ENCODE results near the gene MMP20.

The MMP20 gene

DNA sequence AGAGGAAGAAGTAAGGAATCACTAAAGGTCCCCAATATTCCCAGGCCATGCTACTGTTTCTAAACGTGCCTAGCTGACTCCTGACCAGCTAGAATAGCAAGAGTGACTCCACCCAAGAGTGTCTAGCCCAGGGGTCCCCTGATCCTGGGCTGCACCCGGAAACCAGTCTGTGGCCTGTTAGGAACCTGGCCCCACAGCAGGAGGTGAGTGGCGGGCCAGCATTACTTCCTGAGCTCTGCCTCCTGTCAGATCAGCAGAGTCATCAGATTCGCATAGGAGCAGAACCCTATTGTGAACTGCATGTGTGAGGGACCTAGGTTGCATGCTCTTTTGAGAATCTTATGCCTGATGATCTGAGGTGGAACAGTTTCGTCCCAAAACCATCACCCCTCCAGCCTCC is 2.0 kb downstream of the MMP20 start:
- DNase-seq (ENCODE audit: low spot score): no peak

DNA sequence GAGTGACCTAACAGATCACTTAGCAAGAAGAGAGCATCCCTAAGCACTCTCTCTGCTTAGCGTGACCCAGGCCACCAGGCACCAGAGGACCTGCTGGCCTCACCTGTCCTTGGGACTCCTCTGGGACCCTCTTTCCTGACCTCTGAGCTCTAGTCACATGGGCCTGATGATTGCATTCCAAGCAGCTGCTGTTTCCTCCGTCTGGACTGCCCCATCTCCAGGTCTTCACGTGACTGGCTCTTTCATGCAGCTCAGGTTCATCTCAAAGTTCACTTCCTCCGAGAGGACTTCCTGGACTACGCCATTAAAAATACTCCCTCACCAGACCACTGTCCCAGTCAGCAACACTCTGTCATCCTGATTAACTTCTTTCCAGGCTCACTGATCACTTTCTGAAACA is 2.9 kb downstream of the MMP20 start:
- no peak for DNase-seq (ENCODE audit: low spot score)

DNA sequence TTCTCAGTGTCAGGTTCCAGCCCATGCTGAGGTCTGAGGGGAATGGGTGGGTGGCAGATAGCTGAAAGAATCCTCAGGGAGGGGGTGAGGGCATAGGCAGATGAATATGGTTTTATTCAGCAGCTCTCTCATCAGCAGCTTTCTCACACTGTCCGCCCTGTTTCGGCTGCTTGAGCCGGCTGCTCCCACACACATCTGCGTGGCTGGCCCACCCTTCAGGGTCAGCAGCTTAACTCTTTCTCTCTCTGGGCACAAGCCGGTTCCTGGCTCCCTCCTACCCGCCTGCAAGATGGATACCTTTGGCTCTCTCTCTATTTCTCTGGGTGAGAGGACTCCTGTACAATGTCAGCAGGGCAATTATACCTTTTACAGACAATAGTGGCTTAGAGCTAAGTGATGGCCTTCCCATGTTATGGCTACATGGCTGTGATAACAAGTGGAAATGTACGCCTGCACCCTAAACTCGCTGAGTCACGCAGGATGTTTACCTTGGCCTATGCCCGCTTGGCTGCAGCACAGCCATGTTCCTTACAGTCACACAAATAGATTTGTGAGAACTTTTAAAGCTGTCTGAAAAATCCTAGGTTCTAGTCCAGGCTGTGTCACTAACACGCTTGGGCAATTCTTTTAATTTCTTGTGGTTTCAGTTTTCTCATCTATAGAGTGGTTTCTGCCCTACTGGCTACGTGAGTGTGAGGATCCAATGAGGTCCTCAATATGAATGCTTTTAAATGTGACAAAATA is 4.1 kb downstream of the MMP20 start:
- DNase-seq (ENCODE audit: low spot score): no peak

DNA sequence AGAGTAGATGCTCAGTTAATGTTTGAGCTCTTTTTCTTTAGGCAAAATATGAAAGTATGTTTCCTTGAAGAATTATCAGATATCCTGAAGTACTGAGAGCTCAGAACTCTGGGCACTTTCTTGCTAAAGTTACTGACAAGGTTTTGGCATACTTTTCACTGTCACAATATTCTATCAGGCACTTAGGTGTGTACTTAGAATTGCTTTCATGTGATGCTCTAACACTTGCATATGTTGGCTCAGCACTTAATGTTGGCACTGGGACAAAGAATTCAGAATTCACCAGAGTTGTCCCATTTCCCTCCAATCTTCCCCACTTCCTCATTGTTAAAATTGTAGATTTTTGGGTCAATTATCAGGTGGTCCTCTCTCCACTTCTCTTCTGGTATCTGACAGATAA is 5.0 kb downstream of the MMP20 start:
- DNase-seq (ENCODE audit: low spot score): no peak

DNA sequence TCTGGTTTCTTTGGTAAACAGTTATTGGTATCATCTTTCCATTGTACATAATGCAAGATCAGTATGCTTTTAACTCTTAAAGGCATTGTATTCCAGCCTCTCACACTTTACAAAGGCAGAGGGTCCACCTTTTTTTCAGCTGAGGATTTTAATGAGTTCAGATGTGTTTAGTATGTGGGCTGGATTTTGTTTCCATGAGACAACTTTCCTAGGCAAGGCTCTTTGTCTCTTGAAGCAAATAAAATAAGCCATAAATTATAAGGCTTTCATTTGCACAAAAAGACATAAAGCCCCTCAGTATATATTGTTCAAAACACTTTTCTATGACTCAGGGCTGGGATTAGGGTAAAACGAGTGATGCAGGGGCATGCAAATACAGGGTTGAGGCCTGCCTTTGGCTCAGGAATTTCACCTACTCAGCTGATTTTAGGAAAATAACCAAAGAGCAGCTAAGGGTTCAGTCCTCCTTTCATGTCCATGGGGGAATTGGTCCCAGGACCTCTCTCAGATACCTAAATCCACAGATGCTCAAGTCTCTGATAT is 7.6 kb downstream of the MMP20 start:
- no peak for DNase-seq (ENCODE audit: low spot score)

DNA sequence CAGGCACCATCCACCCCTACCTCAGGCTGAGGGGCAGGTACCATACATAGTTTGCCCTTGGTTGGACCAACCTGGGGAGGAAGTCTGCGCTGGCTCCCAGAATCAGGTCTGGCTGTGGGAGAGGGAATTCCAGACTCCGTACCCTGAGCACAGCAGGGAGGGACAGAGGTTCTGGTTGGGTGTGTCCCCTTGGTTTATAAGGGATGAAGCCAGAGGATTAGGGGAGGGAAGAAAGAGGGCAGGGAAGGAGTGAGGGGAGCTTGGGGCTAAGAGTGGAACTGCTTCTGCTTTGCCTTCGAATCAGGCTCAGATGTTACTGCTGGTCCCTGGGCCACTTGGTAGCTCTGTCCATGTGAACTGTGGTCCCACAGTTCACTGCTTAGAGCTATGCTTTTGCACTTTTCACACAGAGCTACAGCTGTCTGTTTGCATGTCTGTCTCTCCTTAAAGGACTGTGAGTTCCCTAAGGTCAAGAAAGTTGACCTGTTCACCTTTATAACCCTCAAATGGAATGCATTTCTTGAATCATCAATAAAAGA is 9.2 kb downstream of the MMP20 start:
- no peak for DNase-seq (ENCODE audit: low spot score)

DNA sequence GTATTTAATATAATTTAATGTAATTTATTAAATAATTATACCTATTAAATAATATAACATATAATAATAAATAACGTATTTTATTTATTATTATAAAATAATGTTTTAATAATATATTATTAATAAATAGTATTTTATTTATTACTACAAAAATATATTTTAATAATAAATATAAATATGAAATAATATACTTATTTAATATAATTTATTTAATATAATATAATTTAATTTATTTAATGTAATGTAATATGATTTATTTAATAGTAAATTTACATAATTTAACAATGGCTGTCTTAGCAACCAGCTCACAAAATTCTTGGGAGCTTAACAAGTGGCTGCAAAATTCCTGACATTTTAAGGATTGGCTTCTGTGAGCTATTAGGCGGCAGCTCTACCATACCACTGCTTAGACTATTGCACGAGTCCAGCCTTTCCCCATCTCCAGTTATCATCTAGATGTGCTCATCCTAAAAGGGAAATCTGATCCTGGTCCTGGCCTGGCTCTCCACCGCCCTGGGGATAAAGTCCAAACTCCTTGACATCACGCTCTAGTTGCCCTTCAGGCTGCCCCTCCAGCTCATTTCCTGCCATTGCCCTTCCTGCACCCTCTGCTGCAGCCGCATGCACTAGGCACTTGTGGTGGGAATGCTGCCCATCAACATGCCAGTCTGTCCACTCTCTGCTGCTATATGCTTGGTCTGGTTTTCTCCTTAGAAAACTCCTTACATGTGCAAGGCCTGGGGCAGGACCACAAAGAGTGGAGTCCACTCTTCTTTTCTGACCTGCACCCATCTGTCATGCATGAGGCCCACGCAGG is 9.8 kb downstream of the MMP20 start:
- DNase-seq (ENCODE audit: low spot score): no peak

DNA sequence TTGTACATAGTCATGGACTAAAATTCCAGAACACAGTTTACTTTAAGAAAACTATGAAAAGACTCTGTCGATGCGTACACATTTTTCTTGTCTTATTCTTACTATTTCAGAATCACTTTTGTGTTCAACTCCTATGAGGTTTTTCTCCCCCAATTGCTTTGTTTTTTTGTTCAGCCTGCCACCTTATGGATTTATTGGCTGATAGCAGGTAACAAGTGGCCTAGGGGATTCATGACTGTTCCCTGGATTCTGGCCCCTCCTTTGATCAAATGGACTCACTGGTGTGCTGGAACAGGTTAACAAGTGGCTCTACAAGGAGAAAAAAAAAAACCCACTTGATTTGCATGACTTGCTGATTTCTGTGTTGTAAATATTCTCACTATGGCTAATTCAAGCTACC is 10.6 kb downstream of the MMP20 start:
- no peak for DNase-seq (ENCODE audit: low spot score)

DNA sequence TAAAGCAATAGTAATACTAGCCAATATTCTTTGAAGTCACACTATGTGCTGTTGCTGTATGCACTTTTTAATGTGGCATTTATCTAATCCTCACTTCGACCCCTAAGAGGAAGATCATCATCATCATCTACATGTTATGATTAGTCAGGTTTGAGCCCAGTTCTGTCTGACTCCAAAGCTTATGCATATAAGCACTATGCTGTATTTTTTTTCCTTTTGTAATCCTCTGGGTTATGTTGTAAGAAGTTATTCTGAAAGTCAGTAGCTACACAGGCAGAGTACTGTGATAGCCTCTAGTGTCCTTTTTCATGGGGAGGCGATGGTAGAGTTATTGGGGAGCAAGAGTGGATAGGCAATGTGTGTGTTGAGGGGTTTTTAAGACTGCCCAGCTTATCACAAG is 11.1 kb downstream of the MMP20 start:
- DNase-seq (ENCODE audit: low spot score): no peak

DNA sequence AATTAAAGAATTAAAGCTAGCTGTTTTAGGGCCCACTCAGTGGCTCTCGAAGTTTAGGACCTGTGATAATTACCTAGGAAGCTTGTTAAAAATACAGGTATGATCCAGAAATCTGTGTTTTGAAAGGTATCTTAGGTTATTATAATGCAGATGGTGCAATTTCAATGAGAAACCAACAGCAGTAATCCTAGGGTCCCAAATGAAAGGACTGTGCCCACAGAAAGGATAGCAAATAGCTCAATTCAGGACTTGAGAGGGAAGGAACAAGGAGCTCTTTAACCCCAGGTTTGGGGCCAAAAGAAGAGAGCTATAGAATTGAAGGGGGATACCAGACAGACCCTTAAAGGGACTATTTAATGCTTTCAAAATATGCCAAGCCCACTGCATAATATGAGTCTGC is 11.7 kb downstream of the MMP20 start:
- DNase-seq (ENCODE audit: low spot score): no peak

DNA sequence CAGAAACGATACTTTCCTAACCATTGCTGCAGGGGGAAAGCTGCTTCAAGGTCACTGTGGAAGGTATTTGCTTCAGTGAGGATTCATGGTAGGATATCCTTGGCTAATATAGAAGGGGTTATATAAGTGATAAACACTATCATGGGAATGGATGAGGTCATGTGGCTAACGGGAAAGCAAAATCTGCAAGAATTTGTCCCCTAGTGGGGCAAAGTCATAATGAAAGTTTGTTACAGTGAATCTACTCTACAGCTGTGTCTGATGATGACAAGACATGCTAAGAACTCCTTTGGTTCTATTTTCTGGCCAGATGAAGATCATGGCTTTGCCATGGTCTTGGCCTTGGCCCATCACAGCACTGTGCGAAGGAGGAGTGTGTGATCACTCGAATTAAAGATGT is 13.8 kb downstream of the MMP20 start:
- no peak for DNase-seq (ENCODE audit: low spot score)

DNA sequence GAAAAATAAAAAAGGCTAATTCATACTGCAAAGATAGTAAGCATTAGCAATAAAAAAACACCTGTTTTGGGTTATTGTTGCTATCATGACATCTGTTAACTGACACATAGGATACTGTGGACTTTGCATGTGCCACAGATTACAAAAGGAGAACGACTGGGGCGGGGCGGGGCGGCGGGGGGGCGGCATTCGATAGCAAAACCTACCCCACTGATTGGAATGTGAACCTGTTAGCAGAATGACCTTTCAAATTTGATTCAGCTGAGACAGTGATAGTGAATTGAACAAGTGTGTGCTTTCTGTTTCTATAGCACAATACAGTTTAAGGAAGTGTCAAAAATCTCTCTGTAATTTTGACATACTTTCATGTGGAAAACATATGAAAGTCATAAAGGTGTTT is 14.9 kb downstream of the MMP20 start:
- no peak for DNase-seq (ENCODE audit: low spot score)

DNA sequence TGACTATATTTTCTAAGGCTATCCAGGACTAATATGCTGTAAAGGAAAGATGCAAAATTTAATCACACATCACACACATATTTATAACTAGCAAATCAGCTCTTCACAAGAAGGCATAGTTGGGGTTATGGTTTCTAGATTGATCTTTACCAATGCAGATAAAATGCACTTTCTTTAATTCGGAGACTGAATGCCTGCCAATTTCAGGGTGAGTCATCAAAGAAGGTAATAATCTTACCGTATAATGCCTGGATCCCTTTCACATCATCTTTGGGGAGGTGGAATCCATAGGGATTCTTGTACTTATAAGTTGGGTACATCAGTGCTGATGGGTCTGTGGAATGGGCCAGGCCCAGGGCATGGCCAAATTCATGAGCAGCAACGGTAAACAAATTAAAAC is 16.4 kb downstream of the MMP20 start:
- no peak for DNase-seq (ENCODE audit: low spot score)

DNA sequence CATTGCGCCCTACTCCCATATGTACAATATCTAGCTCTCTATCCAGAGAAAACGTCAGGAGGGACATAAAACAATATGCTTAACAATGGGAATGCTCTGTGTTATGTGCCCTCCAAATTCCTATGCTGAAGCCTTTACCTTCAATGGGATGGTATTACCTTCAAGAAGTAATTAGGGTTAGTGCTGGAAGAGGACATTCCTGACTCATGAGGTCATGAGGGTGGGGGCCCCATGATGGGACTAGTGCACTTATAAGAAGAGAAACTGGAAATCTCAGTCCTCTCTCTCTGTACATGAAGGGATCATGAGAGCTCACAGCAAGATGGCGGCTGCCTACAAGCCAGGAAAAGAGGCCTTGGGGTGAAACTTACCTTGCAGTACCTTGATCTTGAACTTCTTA is 20.3 kb downstream of the MMP20 start:
- DNase-seq (ENCODE audit: low spot score): no peak

DNA sequence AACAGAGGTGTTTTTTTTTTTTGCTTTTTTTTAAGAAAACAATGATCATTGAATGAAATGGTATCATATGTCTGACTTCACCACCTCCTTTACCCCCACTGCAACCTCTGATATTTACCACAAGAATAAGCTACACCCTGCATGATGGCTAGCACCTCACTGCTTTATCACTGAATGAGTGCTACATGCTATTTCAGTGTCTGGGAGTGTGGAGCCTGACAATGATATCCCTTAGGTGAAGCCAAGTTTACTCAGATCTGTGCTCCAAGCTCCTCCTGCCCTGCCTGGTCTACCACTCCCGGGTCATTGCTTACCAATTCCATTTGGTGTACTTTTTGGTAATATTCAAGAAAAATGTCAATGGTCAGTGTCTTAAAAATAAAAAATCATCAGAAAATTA is 21.1 kb downstream of the MMP20 start:
- DNase-seq (ENCODE audit: low spot score): no peak

DNA sequence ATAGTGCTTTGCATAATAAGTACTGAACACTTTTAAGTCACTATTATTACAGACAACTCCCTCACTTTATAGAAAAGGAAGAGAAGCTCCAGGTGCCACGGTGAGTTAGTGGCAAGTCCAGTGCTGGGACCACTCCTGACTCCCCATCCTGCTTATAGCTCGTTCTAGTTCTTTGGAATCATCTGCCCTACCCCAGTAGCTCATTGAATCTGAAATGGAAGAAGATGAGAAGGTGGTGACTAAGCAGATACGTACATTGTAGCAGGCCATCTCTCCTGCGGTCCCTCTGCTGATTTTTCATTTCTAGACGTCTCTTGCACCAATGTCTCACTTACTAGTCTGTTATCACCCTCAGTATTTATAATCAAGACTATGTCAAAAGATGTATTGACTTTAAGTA is 21.6 kb downstream of the MMP20 start:
- no peak for DNase-seq (ENCODE audit: low spot score)

DNA sequence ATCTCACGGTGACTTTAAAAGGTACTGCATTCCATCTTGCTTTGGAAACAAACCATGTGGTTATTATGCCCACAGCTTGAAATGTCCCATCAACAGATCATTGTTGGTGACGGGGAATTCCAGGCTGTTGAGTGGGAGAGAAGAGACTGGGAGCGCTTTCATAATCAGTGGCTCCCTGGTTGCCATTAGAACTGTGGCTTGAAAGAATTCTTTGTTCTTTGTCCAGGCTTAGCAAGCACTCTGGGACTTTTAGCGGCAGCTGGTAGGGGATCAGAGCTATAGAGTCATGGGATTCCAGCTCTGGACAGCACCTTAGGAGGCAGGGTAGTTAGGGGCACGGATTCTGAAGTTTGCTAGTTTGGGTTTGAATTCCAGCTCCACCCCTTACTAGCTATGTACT is 22.0 kb downstream of the MMP20 start:
- DNase-seq (ENCODE audit: low spot score): no peak

DNA sequence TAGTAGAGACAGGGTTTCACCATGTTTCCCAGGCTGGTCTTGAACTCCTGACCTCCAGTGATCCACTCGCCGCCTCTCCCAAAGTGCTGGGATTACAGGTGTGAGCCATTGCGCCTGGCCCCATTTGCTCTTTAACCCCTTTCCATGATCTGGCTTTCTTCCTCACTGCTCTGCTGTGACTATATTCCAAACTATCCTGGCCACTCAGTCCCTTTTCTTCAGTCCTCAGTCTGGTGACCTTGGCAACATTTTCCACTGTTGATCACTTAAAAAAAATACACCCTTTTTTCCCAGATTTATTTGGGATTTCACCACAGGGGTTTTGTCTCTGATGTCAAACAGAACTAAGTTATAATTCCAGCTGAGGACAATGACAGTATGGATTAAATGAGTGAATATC is 24.5 kb downstream of the MMP20 start:
- no peak for DNase-seq (ENCODE audit: low spot score)

DNA sequence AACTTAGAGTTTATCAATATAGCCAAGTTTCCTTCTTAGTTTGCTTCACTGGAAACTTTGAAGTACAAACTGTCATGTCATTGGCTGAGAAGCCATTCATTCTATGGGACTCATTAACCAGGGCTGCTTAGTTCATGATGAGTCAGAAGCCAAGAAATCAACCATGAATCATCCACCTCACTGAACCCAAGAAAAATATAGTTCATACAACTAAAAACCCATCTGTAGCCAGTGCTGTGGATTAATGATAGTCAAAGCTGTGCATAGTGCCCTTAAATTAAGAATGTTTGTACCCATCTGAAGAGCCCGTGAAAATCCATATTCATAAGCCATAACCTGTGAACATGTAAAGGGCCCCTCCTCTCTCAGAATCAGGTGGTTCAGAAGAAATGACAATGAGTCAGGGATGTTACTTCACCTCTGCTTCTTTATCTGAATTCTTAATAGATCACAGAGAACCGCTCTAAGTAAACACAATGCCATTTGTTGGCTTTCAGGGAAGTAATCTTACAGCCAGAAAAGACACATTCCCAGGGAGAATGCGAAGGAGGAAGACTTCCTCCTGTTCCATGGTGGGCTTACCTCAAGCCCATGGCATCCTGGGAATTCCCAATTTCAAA is 25.4 kb downstream of the MMP20 start:
- DNase-seq (ENCODE audit: low spot score): no peak

DNA sequence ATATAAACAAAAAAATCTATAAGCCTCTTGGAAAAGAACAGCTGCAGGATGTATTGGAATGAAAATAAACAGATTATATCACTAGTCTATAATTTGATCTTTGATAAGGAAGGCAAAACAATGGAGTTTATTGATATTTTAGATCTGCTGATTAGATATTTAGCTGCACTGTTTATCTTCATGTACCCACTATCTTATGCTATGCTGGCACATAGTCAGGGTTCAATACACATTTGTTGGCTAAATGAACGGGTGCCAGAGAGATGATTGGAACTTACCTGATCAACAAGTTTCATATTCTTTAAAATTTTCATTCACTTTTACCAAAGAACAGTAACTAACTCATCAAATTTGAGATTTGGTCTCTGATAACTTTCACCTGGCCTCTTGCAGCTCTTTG is 26.9 kb downstream of the MMP20 start:
- no peak for DNase-seq (ENCODE audit: low spot score)

DNA sequence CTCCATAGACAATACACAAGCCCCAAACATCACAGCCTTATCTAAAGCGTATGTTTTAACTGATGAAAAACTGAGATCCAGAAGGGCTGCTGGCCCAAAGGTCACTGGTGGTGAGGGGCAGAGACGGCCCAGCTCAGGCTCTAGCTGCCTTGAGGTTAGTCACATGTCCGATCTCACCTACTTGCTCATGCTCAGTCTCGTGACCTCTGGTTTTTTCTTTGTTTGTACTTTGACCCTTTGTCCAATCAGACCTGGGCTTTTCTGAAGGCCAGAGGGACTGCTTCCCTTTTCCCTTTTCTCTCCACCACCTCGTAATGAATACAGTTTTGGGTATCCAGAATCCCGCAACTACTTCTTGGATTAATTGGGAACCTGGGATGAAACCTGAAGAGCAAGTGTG is 28.6 kb downstream of the MMP20 start:
- DNase-seq (ENCODE audit: low spot score): no peak

DNA sequence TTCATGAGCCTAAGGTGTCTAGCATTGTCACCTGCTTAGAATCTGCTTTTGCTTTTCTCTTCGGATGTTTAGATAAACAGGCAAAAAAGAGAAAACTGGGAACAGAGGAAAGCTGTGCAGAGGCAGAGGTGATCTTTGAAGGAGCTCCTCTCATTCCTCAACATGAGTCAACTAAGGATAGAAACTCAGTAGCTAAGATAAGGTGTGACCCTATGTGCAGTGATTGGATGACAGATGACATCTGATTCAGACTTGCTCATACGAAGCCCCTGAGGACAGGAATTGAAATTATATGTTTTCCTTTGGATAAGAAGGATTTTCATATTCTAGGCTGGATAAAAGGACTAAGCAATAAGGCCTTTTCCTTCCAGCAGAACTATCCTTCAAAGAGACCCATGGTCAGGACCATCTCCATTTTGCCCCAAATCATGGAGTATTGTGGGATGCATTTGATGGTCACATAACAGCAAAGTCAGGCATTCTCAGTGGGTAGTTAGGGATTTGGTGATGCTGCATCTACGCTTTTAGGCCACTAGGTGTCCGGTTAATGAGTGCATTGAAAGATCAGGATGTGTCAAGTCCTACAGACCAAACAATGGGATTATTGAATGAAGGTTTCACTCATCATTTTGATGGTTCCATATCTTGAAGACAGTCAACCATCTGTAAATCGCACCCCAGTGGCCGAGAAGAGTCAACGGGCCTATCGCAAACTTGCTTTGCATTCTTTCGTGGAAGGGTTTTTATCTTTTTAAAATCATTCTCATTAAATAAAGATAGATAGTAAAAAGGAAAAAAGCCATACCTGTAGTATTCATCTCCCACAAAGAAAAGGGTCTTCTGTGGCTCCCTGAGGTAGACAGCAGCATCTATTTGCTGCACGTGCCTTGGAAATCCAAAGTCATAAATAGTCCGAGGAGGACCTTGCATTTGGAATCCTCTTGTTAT is 32.2 kb downstream of the MMP20 start:
- DNase-seq (ENCODE audit: low spot score): no peak
